HepG2 (cell line): ENCODE data around the gene BAHCC1.

Source experiments
- HOXA3 ChIP-seq: sonication (generic); formaldehyde crosslinking; IDR thresholded peaks from 2 replicates; pipeline ENCODE4 v1.5.0; 2020; ENCODE audit warnings: missing genetic modification reagents
- MAX ChIP-seq: IDR thresholded peaks from 2 replicates; pipeline ENCODE4 v1.6.1; 2012; ENCODE audit warnings: inconsistent platforms
- POLR2A ChIP-seq, 2 experiments: IDR thresholded peaks; 2 replicates each; pipeline ENCODE4 v1.6.1; 2011; ENCODE audit warnings: low read depth in 2 of 2, low read length in 2 of 2, mild to moderate bottlenecking in 1 of 2, moderate library complexity in 1 of 2; ENCODE audit not compliant: insufficient read depth in 1 of 2
- TCF7 ChIP-seq: sonication (generic); IDR thresholded peaks from 2 replicates; pipeline ENCODE4 v1.6.1; 2016; ENCODE audit warnings: antibody characterized with exemption, low read depth
- ZNF24 ChIP-seq: fragments of 450-650 bp; IDR thresholded peaks from 2 replicates; pipeline ENCODE4 v1.6.1; 2017; ENCODE audit warnings: antibody characterized with exemption, mild to moderate bottlenecking

GRCh38 chr17:81381632-81382577 lies 13.4 kb upstream of the BAHCC1 start:
- TF ChIP-seq ZNF24 = no peak
- no peak for TF ChIP-seq MAX
- TF ChIP-seq POLR2A (IDR thresholded peaks at IDR 0.05; ENCODE audit: insufficient read depth in 1 of 2, low read depth in 2 of 2, low read length in 2 of 2) = no peak
- no peak for TF ChIP-seq HOXA3 (CRISPR knock-in tag)
- no peak for TF ChIP-seq TCF7
